A673 (cell line): ENCODE data around the gene PDC. TPM values are rescaled to one million over a fixed set of nuclear protein-coding genes. Genes with fewer than 3 reads are reported as not detected.

Source experiments
- BruUV-seq: library from RNA; stranded (reverse); fragments of 400-500 nt; replicated peaks from 2 replicates; lab custom pipeline; 2021; lab: Mats Ljungman, UMichigan
- CTCF ChIA-PET: fragments of 300-600 bp; sonication (Branson Sonifier 250); formaldehyde crosslinking; loops from one replicate; lab custom pipeline; 2022; ENCODE audit warnings: antibody characterized with exemption; lab: Charles Lee
- POLR2A ChIA-PET: fragments of 300-600 bp; sonication (Branson Sonifier 250); formaldehyde crosslinking; loops from one replicate; lab custom pipeline; 2022; ENCODE audit warnings: antibody characterized with exemption; ENCODE audit not compliant: low non-redundant PET; lab: Charles Lee
- DNase-seq: peaks from one replicate; pipeline ENCODE4 v3.0.0-alpha.2; 2015; ENCODE audit warnings: low spot score
- H3K27ac ChIP-seq: fragments of 200-600 bp; sonication (generic); 2 replicates; pipeline ENCODE4 v1.5.1; 2016; ENCODE audit warnings: mixed run types, low read depth, mild to moderate bottlenecking, mixed read lengths, antibody characterized with exemption, low read length; ENCODE audit not compliant: poor library complexity, severe bottlenecking
- H3K27me3 ChIP-seq: fragments of 200-600 bp; sonication (generic); replicated peaks from 2 replicates; pipeline ENCODE4 v1.6.1; 2017; ENCODE audit warnings: mixed run types, low read depth, mild to moderate bottlenecking, mixed read lengths, antibody characterized with exemption, low read length; ENCODE audit not compliant: insufficient read depth, poor library complexity
- H3K36me3 ChIP-seq: fragments of 200-600 bp; sonication (generic); 2 replicates; pipeline ENCODE4 v1.6.1; 2016; ENCODE audit warnings: mixed run types, mild to moderate bottlenecking, mixed read lengths, antibody characterized with exemption, low read length; ENCODE audit not compliant: insufficient read depth, poor library complexity, severe bottlenecking
- H3K4me1 ChIP-seq: fragments of 200-600 bp; sonication (generic); 2 replicates; pipeline ENCODE4 v1.6.1; 2017; ENCODE audit warnings: mixed run types, mild to moderate bottlenecking, mixed read lengths, antibody characterized with exemption, low read length; ENCODE audit not compliant: insufficient read depth, poor library complexity, severe bottlenecking
- H3K4me3 ChIP-seq: fragments of 200-600 bp; sonication (generic); 2 replicates; pipeline ENCODE4 v1.5.1; 2016; ENCODE audit warnings: low read depth, mixed run types, mild to moderate bottlenecking, mixed read lengths, low read length; ENCODE audit not compliant: poor library complexity, severe bottlenecking
- H3K9me3 ChIP-seq: fragments of 200-600 bp; sonication (generic); 2 replicates; pipeline ENCODE4 v1.6.1; 2016; ENCODE audit warnings: mixed run types, low read depth, mild to moderate bottlenecking, mixed read lengths, antibody characterized with exemption, low read length; ENCODE audit not compliant: poor library complexity, severe bottlenecking
- EZH2 ChIP-seq: fragments of 200-600 bp; sonication (generic); IDR thresholded peaks from 2 replicates; pipeline ENCODE4 v1.6.1; 2017; ENCODE audit warnings: borderline replicate concordance, low read depth, mild to moderate bottlenecking, mixed read lengths, antibody characterized with exemption, low read length; ENCODE audit not compliant: poor library complexity, severe bottlenecking
- intact Hi-C: fragments of 100-400 bp; cut with micrococcal nuclease; formaldehyde crosslinking; loops from one replicate; pipeline ENCODE4 v1.10.0; 2022; ENCODE audit not compliant: unreplicated experiment
- total RNA-seq: library from RNA; stranded (reverse); gene quantifications from 2 replicates; pipeline ENCODE4 v1.2.3, GENCODE V29; 2021
- TF ChIP-seq, protein P1 (sequence below): fragments of 300-800, 200-600 bp; sonication (generic); conservative IDR thresholded peaks from 2 replicates; pipeline ENCODE4 v1.5.1; 2017; ENCODE audit warnings: low read depth, mild to moderate bottlenecking, antibody characterized with exemption, low read length, moderate library complexity, mixed read lengths

The PDC gene
- total RNA-seq, 1 experiment from 2014 or later, result not detected

DNA sequence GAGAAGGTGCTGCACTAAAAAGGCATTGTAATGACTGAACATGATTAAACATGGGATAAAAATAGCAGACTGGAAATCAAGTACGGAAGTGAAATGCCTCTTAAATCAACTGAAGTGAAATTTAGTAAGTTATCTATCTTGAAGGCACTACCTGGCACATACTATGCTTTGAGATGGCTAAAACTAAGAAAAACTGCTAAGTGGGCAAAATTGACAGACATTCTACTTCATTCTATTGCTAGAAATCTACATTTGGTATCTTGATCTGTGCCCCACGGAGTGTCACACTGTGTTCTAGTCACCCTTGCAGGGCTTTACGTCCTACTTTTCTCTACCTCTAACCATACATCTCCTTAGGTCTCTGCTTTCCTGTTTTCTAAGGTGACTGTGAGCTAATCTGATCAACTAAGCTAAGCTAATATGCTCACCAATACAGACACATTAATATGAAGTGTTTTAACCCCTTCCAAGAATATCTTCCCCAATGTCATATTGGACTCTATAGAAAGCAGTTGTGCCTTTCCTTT, 4.1 kb downstream of the PDC start:
- no peak for DNase-seq
- Histone ChIP-seq H3K27me3 (no peaks in the 10 kb centered on the region), H3K4me3 (no peak overlapping the region), H3K4me1 (peaks cover 17% of the 10 kb centered on the region), H3K9me3 (no peaks in the 10 kb centered on the region), H3K36me3 (no peaks in the 10 kb centered on the region), H3K27ac (no peak overlapping the region)
- intact Hi-C loops, result no loop called here
- no peak for TF ChIP-seq EZH2
- TF ChIP-seq, protein P1, sequence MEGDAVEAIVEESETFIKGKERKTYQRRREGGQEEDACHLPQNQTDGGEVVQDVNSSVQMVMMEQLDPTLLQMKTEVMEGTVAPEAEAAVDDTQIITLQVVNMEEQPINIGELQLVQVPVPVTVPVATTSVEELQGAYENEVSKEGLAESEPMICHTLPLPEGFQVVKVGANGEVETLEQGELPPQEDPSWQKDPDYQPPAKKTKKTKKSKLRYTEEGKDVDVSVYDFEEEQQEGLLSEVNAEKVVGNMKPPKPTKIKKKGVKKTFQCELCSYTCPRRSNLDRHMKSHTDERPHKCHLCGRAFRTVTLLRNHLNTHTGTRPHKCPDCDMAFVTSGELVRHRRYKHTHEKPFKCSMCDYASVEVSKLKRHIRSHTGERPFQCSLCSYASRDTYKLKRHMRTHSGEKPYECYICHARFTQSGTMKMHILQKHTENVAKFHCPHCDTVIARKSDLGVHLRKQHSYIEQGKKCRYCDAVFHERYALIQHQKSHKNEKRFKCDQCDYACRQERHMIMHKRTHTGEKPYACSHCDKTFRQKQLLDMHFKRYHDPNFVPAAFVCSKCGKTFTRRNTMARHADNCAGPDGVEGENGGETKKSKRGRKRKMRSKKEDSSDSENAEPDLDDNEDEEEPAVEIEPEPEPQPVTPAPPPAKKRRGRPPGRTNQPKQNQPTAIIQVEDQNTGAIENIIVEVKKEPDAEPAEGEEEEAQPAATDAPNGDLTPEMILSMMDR, result no peak
- no TSS peak for BruUV-seq
- CTCF ChIA-PET, result no interaction called here
- POLR2A ChIA-PET, result no interaction called here

DNA sequence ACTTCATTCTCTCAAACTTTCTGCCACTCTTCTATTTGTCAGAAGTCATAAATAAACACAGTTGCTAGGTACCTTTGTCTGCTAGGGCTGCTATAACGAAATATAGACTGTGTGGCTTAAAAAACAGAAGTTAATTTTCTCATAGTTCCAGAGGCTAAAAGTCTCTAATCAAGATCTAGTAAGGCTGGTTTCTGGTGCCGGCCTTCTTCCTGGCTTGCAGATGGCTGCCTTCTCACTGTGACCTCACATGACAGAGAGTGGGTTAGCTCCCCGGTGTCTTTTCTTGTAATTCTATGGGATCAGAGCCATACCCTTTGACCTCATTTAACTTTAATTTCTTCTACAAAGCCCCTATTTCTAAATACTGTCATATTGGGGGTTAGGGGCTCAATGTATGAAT, 5.9 kb downstream of the PDC start:
- Histone ChIP-seq H3K27ac (no peak overlapping the region), H3K9me3 (no peaks in the 10 kb centered on the region), H3K27me3 (no peaks in the 10 kb centered on the region), H3K4me1 (peaks cover 14% of the 10 kb centered on the region), H3K36me3 (no peaks in the 10 kb centered on the region), H3K4me3 (no peak overlapping the region)
- DNase-seq, result no peak
- intact Hi-C loops, result no loop called here
- BruUV-seq, result no TSS peak
- ChIA-PET POLR2A (no interaction called here), CTCF (no interaction called here)
- TF ChIP-seq, protein P1, result no peak
- no peak for TF ChIP-seq EZH2

DNA sequence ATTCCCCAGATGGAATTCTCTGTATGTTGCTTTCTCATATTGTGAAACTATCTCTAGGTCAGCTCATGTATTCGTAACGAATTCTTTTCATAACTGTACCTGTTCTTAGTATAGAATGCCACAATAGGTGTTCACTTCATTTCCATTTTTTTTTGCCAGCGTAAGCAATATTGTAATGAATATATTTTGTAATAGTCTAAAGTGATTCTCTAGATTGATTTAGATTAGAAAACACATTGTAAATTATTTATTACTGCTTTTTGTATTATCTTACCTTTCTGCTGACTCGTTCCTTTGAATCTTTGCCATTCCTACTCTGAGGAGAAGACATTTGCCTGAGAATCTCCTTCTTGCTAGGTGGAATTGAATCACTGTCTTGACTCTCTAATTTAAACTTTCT, 14.8 kb downstream of the PDC start:
- Histone ChIP-seq H3K9me3 (no peaks in the 10 kb centered on the region), H3K4me3 (no peak overlapping the region), H3K36me3 (no peaks in the 10 kb centered on the region), H3K27me3 (no peaks in the 10 kb centered on the region), H3K27ac (no peak overlapping the region), H3K4me1 (peaks cover 14% of the 10 kb centered on the region)
- TF ChIP-seq, protein P1, result no peak
- TF ChIP-seq EZH2, result no peak
- ChIA-PET POLR2A (no interaction called here), CTCF (no interaction called here)
- BruUV-seq, result no TSS peak
- intact Hi-C loops, result no loop called here
- no peak for DNase-seq
